GM18498 (cell line): ENCODE measurements around the gene TXLNG.
"Not testable (repeated sequence)": the region's sequence is repeated elsewhere in the genome, so short reads cannot be mapped to it uniquely, and the experiment has no call there.

Experiments used
- ATAC-seq: cut with Tn5 transposase; IDR thresholded peaks from one replicate; pipeline ENCODE4 v1.9.1; 2021; ENCODE audit warnings: mild to moderate bottlenecking, moderate library complexity; ENCODE audit not compliant: unreplicated experiment

The TXLNG gene

GRCh38 chrX:16786139-16786790 lies at the start of gene TXLNG:
Gene TXLNG, plus strand, starts transcription at chrX:16786466. Its CDS starts 22 bp downstream, at chrX:16786488.
- peak; percentile 97 for ATAC-seq

- no peak for ATAC-seq
These were observed 49.2 kb upstream of the TXLNG start for GRCh38 chrX:16737024-16737423.

DNA sequence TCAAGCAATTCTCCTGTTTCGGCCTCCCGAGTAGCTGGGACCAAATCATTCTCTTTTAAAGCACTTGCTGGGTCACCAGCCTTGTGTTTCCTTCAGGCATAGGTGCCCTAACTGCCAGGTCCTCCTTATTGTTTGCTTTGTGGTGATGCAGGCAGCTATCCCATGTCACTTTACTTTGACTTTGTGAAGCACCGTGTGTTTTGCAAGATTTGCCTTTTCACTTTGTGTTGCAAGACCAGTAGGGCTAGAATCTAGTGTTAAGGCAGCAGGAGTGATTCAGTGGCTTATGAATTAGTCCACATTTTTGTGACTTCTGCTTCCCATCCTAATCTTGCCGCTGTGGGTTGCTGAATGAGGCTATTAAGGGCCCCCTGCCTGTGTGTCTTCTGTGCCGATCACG lies 46.7 kb upstream of the TXLNG start:
- no peak for ATAC-seq

GRCh38 chrX:16743604-16744325 lies 42.5 kb upstream of the TXLNG start:
- no peak for ATAC-seq

DNA sequence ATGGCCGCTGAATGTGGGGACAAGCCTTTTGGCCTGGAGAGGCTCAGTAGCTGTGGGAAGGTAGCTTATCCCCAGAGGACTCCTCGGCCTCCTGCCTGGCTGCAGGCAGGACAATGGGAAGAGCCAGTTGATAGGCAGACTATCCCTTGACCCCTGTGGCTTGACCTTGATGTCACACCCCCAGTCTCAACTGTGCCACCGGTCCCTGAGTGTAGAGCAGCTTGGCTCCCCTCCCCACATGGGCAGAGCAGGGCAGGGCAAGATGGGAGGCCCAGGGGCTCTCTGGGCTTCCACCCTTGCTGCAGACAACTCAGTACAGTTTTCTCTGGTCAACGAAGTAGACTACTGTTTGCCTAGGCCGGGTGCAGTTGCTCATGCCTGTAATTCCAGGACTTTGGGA lies 41.2 kb upstream of the TXLNG start:
- ATAC-seq: no peak

GRCh38 chrX:16745659-16746058 lies 40.6 kb upstream of the TXLNG start:
- no peak for ATAC-seq

GRCh38 chrX:16748425-16748824 lies 37.8 kb upstream of the TXLNG start:
- no peak for ATAC-seq

- ATAC-seq: no peak
These were observed 36.1 kb upstream of the TXLNG start for GRCh38 chrX:16750136-16750535.

DNA sequence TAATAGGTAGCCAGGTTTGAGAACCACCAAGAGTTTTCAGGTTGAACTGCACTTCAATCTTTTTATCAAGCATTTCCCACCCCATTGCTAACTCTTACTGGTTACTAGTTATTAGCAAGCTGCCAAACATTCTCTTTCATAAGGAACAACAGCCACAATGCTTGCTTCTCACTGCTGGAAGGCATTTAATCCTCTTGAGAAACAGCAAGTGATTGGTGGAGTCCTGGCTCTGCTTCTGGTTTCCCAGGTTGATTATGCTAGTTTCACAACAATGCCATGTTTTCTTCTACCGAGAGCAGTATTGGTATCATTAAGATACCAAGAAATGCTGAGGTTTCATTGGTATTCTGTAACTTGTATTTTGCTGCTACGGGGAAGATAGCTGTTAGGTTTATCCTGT lies 32.2 kb upstream of the TXLNG start:
- ATAC-seq: no peak

GRCh38 chrX:16756724-16757123 lies 29.5 kb upstream of the TXLNG start:
- no peak for ATAC-seq

- ATAC-seq: not testable (repeated sequence)
These were observed 24.8 kb upstream of the TXLNG start for GRCh38 chrX:16761500-16761899.

GRCh38 chrX:16762579-16762978 lies 23.7 kb upstream of the TXLNG start:
- ATAC-seq: no peak

DNA sequence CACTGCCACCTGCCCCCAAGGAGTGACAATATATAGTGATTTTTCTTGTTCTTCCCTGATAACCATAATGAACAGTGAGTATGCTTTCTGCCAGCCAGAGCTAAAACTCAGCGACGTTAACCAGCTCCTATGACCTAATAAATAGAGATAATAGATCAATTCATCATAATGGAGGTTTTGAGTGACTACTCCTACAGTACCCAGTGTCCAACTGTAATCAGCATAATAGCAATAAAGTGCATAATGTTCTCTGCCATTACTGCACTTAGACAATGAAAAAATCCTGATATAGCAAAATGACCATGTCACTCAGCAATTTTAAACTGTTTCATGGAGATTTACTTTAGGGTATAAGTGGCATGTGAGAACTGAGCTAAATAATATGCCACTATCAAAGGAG lies 20.7 kb upstream of the TXLNG start:
- ATAC-seq: no peak

DNA sequence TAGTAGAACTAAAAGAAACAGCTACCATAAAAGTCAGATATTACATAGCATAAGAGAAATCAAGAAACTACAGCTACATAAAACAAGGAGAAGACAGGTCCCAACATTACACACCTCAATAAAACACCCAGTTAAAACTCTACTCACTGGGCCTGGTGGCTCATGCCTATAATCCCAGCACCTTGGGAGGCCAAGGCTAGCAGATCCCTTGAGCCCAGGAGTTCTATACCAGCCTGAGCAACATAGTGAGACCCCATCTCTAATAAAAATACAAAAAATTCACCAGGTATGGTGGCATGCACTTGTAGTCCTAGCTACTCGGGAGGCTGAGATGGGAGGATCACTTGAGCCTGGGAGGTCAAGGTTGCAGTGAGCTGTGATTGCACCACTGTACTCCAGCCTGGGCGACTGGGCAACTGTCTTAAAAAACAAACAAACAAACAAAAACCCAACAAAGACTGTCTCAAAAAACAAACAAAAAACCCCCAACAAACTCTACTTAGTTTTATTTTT lies 15.2 kb upstream of the TXLNG start:
- ATAC-seq: no peak

DNA sequence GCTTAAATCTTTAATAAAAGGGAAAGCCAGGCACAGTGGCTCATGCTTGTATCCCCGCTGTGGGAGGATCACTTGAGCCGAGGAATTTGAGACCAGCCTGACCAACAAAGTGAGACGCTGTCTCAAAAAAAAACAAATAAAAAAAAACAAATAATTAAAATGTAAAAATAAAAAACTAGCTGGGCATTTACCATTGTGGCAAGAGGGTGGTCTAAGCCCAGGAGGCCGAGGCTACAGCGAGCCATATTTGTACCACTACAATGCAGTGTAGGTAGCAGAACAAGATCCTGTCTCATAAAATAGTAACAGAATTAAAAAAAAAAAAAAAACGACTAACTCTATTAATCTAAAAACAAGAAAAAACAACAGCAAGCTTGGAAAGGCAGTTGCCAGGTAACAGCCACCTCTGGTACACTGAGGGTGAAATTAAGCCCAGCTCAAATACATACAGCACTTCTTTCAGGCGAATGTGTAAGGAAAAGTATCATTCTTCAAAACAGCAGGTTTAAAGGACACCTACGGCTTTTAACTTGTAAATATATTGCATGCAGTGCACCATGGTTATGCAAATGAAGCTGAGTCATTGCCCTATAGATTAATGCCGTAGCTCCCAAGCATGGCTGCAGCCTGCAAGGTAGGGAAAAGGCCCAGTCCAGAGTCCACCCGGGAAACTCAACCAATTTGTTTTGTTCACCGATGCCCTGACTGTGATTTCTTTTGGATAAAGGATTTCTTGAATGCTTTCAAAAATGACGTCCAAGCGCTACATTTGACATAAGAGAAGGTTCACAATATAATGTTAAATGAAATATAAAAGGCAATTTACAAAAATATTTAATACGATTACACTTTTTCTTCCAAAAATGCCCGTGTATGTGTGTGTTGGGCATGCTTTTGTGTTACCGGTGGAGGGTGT lies 14.5 kb upstream of the TXLNG start:
- no peak for ATAC-seq

DNA sequence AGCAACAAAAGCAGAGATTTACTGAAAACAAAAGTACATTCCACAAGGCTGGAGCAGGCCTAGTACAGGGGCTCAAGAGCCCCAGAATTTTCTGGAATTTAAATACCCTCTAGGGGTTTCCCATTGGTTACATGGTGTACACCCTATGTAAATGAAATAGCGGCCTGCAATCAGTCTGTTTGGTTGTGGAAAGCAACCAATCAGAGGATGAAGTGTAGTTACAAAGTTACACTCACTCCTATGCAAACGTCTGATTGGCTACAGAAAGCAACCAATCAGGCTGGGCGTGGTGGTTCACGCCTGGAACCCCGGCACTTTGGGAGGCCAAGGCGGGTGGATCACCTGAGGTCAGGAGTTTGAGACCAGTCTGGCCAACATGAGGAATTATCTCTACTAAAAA lies 13.8 kb upstream of the TXLNG start:
- ATAC-seq: no peak

- ATAC-seq: no peak
These were observed 11.5 kb upstream of the TXLNG start for GRCh38 chrX:16774746-16775145.

- ATAC-seq: no peak
These were observed 7.7 kb upstream of the TXLNG start for GRCh38 chrX:16778545-16778944.

GRCh38 chrX:16778993-16779392 lies 7.3 kb upstream of the TXLNG start:
- no peak for ATAC-seq

- not testable (repeated sequence) for ATAC-seq
These were observed 6.5 kb upstream of the TXLNG start for GRCh38 chrX:16779815-16780214.

DNA sequence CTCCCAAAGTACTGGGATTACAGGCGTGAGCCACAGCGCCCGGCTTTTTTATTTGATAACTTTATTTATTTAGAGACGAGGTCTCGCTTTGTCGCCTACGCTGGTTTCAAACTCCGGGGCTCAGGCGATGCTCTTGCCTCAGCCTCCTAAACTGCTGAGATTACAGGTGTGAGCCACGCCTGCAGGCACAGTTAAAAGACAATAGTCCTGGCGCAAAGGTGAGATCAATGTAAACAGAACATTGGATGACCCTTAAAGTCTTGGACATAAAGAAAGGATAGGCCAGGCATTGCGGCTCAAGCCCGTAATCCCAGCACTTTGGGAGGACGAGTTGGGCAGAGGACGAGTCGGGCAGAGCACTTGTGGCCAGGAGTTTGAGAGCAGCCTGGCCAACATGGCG lies 2.8 kb upstream of the TXLNG start:
- ATAC-seq: no peak
